GM12878 (cell line): ENCODE data around the gene PI4KA. TPM values are rescaled to one million over a fixed set of nuclear protein-coding genes. Genes with fewer than 3 reads are reported as not detected.
A peak's percentile ranks its signal among the peaks of the same experiment; 100 is the strongest.

Source experiments
- ATAC-seq: fragments of 200-7000 bp; cut with Tn5 transposase; 3 replicates; pipeline ENCODE4 v1.9.1; 2020; ENCODE audit warnings: mild to moderate bottlenecking, moderate library complexity
- Bru-seq: library from RNA; stranded (reverse); fragments of 400-500 nt; gene quantifications from one replicate; lab custom pipeline; 2021; lab: Mats Ljungman, UMichigan
- BruChase-seq, 2 experiments: library from RNA; stranded (reverse); fragments of 400-500 nt; gene quantifications; one replicate each; lab custom pipeline; 2021; lab: Mats Ljungman, UMichigan
- BruUV-seq: library from RNA; stranded (reverse); fragments of 400-500 nt; replicated peaks from 2 replicates; lab custom pipeline; 2021; lab: Mats Ljungman, UMichigan
- CTCF ChIA-PET: fragments of 300-600 bp; sonication (Branson Sonifier 250); formaldehyde crosslinking; extraction: SDS; loops from one replicate; lab custom pipeline; 2021; ENCODE audit warnings: inconsistent platforms; lab: Yijun Ruan, JAX
- POLR2A ChIA-PET: fragments of 350-600 bp; formaldehyde crosslinking; extraction: SDS; loops from one replicate; lab custom pipeline; 2021; ENCODE audit warnings: inconsistent platforms; lab: Charles Lee
- RAD21 ChIA-PET: fragments of 300-600 bp; sonication (Branson Sonifier 250); formaldehyde crosslinking; loops from one replicate; lab custom pipeline; 2023; ENCODE audit warnings: antibody characterized with exemption; ENCODE audit not compliant: unreplicated experiment; lab: Charles Lee
- SMC1A ChIA-PET: fragments of 300-600 bp; sonication (Branson Sonifier 250); formaldehyde crosslinking; loops from one replicate; lab custom pipeline; 2023; ENCODE audit not compliant: unreplicated experiment, uncharacterized antibody; lab: Charles Lee
- DNase-seq: peaks from one replicate; pipeline ENCODE4 v3.0.0-alpha.2; 2011; ENCODE audit warnings: low read depth, low spot score
- FAIRE-seq: peaks from 3 replicates; lab custom pipeline; 2011; peaks lifted over from hg19 to GRCh38; lab: Jason Lieb, UNC
- H2AFZ ChIP-seq: 2 replicates; pipeline ENCODE4 v1.6.0; 2011; ENCODE audit warnings: low read depth, low read length, control low read depth; ENCODE audit not compliant: control insufficient read depth
- H3K27ac ChIP-seq: 2 replicates; pipeline ENCODE4 v1.5.1; 2011; ENCODE audit warnings: control low read depth; ENCODE audit not compliant: control insufficient read depth, insufficient read depth
- H3K27me3 ChIP-seq, 2 experiments: replicated peaks in 1 of 2; 2 replicates each; pipeline versions ENCODE4 v1.6.0 to v1.6.1; 2011; ENCODE audit warnings: low read length in 1 of 2; ENCODE audit not compliant: control insufficient read depth in 2 of 2, insufficient read depth in 2 of 2
- H3K36me3 ChIP-seq, 2 experiments: 2 replicates each; pipeline ENCODE4 v1.5.1; 2011; ENCODE audit warnings: low read length in 1 of 2; ENCODE audit not compliant: control insufficient read depth in 2 of 2, insufficient read depth in 2 of 2
- H3K4me1 ChIP-seq: 2 replicates; pipeline ENCODE4 v1.6.1; 2011; ENCODE audit warnings: mild to moderate bottlenecking, low read length, moderate library complexity, mixed read lengths; ENCODE audit not compliant: control insufficient read depth, insufficient read depth
- H3K4me2 ChIP-seq: 2 replicates; pipeline ENCODE4 v1.6.0; 2011; ENCODE audit warnings: control low read depth; ENCODE audit not compliant: control insufficient read depth, insufficient read depth
- H3K4me3 ChIP-seq: fragments of 200-600 bp; sonication (generic); 2 replicates; pipeline ENCODE4 v1.5.1; 2016
- H3K79me2 ChIP-seq: 2 replicates; pipeline ENCODE4 v1.6.0; 2011; ENCODE audit warnings: low read length; ENCODE audit not compliant: control insufficient read depth, insufficient read depth
- H3K9ac ChIP-seq: 2 replicates; pipeline ENCODE4 v1.8.0; 2011; ENCODE audit warnings: low read length, control low read depth, mixed read lengths; ENCODE audit not compliant: control insufficient read depth, insufficient read depth
- H3K9me3 ChIP-seq: replicated peaks from 3 replicates; pipeline ENCODE4 v1.5.1; 2011; ENCODE audit warnings: mild to moderate bottlenecking, low read length; ENCODE audit not compliant: control insufficient read depth, insufficient read depth
- H4K20me1 ChIP-seq: 2 replicates; pipeline ENCODE4 v1.6.0; 2011; ENCODE audit not compliant: control insufficient read depth, insufficient read depth
- FOXM1 ChIP-seq: IDR thresholded peaks from 2 replicates; pipeline ENCODE4 v1.6.1; 2012; ENCODE audit warnings: low read depth, mild to moderate bottlenecking, inconsistent platforms, low read length, moderate library complexity
- LARP7 ChIP-seq: fragments of 450-650 bp; IDR thresholded peaks from 2 replicates; pipeline ENCODE4 v1.6.1; 2017; ENCODE audit warnings: mild to moderate bottlenecking
- MEF2A ChIP-seq: IDR thresholded peaks from 2 replicates; pipeline ENCODE4 v1.6.1; 2011; ENCODE audit warnings: low read depth, mild to moderate bottlenecking, low read length, moderate library complexity; ENCODE audit not compliant: insufficient read depth
- NFYB ChIP-seq: IDR thresholded peaks from 2 replicates; pipeline ENCODE4 v1.6.1; 2011; ENCODE audit warnings: low read depth, mild to moderate bottlenecking, low read length, improper control_type of control experiment, moderate library complexity; ENCODE audit not compliant: insufficient read depth
- NR2F1 ChIP-seq: fragments of 450-650 bp; conservative IDR thresholded peaks from 2 replicates; pipeline ENCODE4 v1.6.1; 2017; ENCODE audit warnings: mild to moderate bottlenecking
- SUPT20H ChIP-seq: IDR thresholded peaks from 2 replicates; pipeline ENCODE4 v1.6.1; 2011; ENCODE audit warnings: low read depth, mild to moderate bottlenecking, low read length, moderate library complexity, borderline replicate concordance; ENCODE audit not compliant: control insufficient read depth
- TAF1 ChIP-seq: IDR thresholded peaks from 2 replicates; pipeline ENCODE4 v1.6.1; 2011; ENCODE audit warnings: mild to moderate bottlenecking, low read depth, low read length, borderline replicate concordance
- WGBS: methylation state at CpG from one replicate; pipeline ENCODE4 v1.1.6; 2016; ENCODE audit warnings: low lambda C conversion rate; ENCODE audit not compliant: insufficient replicate concordance, insufficient coverage; ENCODE audit errors: missing lambda C conversion rate; 5-methylcytosine and 5-hydroxymethylcytosine counted together
- in situ Hi-C: fragments of 300-500 bp; cut with MboI; formaldehyde crosslinking; loops from 9 replicates; pipeline ENCODE4 v1.14.3; 2018; ENCODE audit warnings: mixed read lengths
- intact Hi-C: fragments of 100-400 bp; cut with micrococcal nuclease; formaldehyde crosslinking; loops from one replicate; pipeline ENCODE4 v1.14.2; 2022; ENCODE audit not compliant: unreplicated experiment
- long read RNA-seq, 2 experiments: library from polyadenylated mRNA; unstranded; transcript quantifications; one replicate each; pipeline ENCODE4 v2.0.0, GENCODE V29; 2019 to 2020
- polyA minus RNA-seq, 3 experiments: library from RNA; depleted of rRNA, polyadenylated mRNA; stranded (reverse); fragments of >200 nt; gene quantifications; 2 replicates each; pipeline ENCODE4 v1.2.3, GENCODE V29; 2011
- polyA plus RNA-seq, 11 experiments: library from polyadenylated mRNA; depleted of rRNA in 4 of 11; unstranded in 6 of 11; stranded (reverse) in 5 of 11; fragments of >200 nt; fragmentation: Nextera tagmentation in 4 of 11; fragmentation: Illumina TruSeq in 1 of 11; extraction: Ambion mirVana in 4 of 11; extraction: Trizol in 1 of 11; gene quantifications; 1 replicate in 1 of 11; 2 replicates in 10 of 11; pipeline versions ENCODE4 v1.2.1 to v1.2.3, GENCODE V29; 2011 to 2016; ENCODE audit warnings: inconsistent platforms in 2 of 11, missing spikeins in 2 of 11, low read depth in 1 of 11
- total RNA-seq, 4 experiments: library from RNA; depleted of rRNA in 3 of 4; stranded (reverse); fragments of >200 nt in 3 of 4; fragmentation: Illumina TruSeq in 1 of 4; extraction: Trizol in 1 of 4; gene quantifications; 2 replicates each; pipeline versions ENCODE4 v1.2.1 to v1.2.3, GENCODE V29; 2013 to 2021
- TF ChIP-seq, protein P1 (sequence below): fragments of 450-650 bp; formaldehyde crosslinking; IDR thresholded peaks from 2 replicates; pipeline ENCODE4 v1.5.0; 2022; ENCODE audit warnings: mild to moderate bottlenecking, missing genetic modification characterization
- TF ChIP-seq, protein P2 (sequence below): fragments of 450-650 bp; IDR thresholded peaks from 2 replicates; pipeline ENCODE4 v1.6.1; 2014; ENCODE audit warnings: mild to moderate bottlenecking

PI4KA gene
- 146 and 160 TPM in 2 replicates for total RNA-seq (2013; cell fraction: nucleolus; rRNA removed)
- total RNA-seq (2014; rRNA removed) (54.8 and 60.9 TPM in 2 replicates), total RNA-seq (2014; rRNA removed; fragmentation: Illumina TruSeq; extraction: Trizol) (20.4 and 28.9 TPM in 2 replicates), total RNA-seq (2021) (69.9 and 78.4 TPM in 2 replicates), polyA plus RNA-seq (2011; rRNA removed) (16.3 and 38.1 TPM in 2 replicates), polyA plus RNA-seq (2014; fragmentation: Illumina TruSeq; extraction: Trizol) (28.0 and 39.7 TPM in 2 replicates), polyA plus RNA-seq (2014; fragmentation: Nextera tagmentation; extraction: Ambion mirVana) (1 to 10 TPM; 4.2 to 6.1 TPM), polyA plus RNA-seq (2014; rRNA removed) (44.6 and 55.3 TPM in 2 replicates), polyA plus RNA-seq (2016; fragmentation: Nextera tagmentation; extraction: Ambion mirVana) (10 to 100 TPM; 45.7 to 49.2 TPM), polyA minus RNA-seq (2011; rRNA and poly(A)+ RNA removed) (73.0 and 92.6 TPM in 2 replicates), Bru-seq, nascent RNA (percentile 66 among the genes with signal in this experiment), BruChase-seq, experiment 1, labeled RNA remaining after a 6-hour chase (percentile 77 among the genes with signal in this experiment), BruChase-seq, experiment 2, labeled RNA remaining after a 2-hour chase (percentile 74 among the genes with signal in this experiment)
- 25.7 TPM for polyA plus RNA-seq (2011; ENCODE audit: low read depth)
- 36.1 and 36.6 TPM in 2 replicates for polyA plus RNA-seq (2011; cell fraction: cytosol; rRNA removed)
- 98.4 and 116 TPM in 2 replicates for polyA plus RNA-seq (2011; cell fraction: nucleus; rRNA removed)
- polyA plus RNA-seq (2012) = 37.0 and 39.2 TPM in 2 replicates
- polyA minus RNA-seq (2011; cell fraction: cytosol; rRNA and poly(A)+ RNA removed) = 25.9 and 32.1 TPM in 2 replicates
- polyA minus RNA-seq (2011; cell fraction: nucleus; rRNA and poly(A)+ RNA removed) = 55.5 and 106 TPM in 2 replicates
- long read RNA-seq, experiment 1, partial matches to known transcripts = 12 of 17 reads
- long read RNA-seq, experiment 1, other reads (novel, unspliced or antisense) = 4 of 17 reads
- long read RNA-seq, experiment 2, partial matches to known transcripts = 21 of 28 reads
- long read RNA-seq, experiment 2, other reads (novel, unspliced or antisense) = 5 of 28 reads

- under 1% methylated on average over 90 of the region's 100 CpGs for WGBS
- ChIA-PET RAD21 (interaction anchor here (1.0 kb wide), 1 partner anchor 70 kb away, joined by 3 read pairs; no protein-coding TSS in a partner anchor), CTCF (interaction anchor here (1.2 kb wide), 1 partner anchor 123 kb away, joined by 3 read pairs; the partner anchor contains the start of gene LZTR1), POLR2A (interaction anchor here (0.5 kb wide), 1 partner anchor 22 kb away, joined by 3 read pairs; no protein-coding TSS in a partner anchor), SMC1A (interaction anchor here (1.1 kb wide), 1 partner anchor 8 kb away, joined by 4 read pairs; no protein-coding TSS in a partner anchor)
- Histone ChIP-seq H3K9ac (peak within 1 kb of the TSS; percentile 90), H3K4me3 (peak within 1 kb of the TSS; percentile 99), H3K79me2 (peaks cover 43% of the 10 kb centered on the region), H3K4me2 (peak within 1 kb of the TSS; percentile 96), H3K36me3 (peaks cover 0 to 2% of the 10 kb centered on the region in 2 experiments; a peak in 2 of 4 replicates), H2AFZ (peak within 1 kb of the TSS; percentile 96), H3K9me3 (no peaks in the 10 kb centered on the region), H3K27me3 (no peaks in the 10 kb centered on the region), H4K20me1 (no peaks in the 10 kb centered on the region), H3K4me1 (peaks cover 6% of the 10 kb centered on the region), H3K27ac (peak within 1 kb of the TSS; percentile 74)
- intact Hi-C loops = no loop called here
- in situ Hi-C loops = no loop called here
- FAIRE-seq (peak; percentile 54), DNase-seq (peak; percentile 90), ATAC-seq (peak; percentile 95)
- BruUV-seq = no TSS peak
- TF ChIP-seq FOXM1 (no peak), MEF2A (no peak), NFYB (no peak), NR2F1 (0 out of 2 replicates have a peak, but pooled peaks have one; percentile 79), SUPT20H (no peak), LARP7 (peak; percentile 84), TAF1 (peak; percentile 68)
- TF ChIP-seq, protein P1, sequence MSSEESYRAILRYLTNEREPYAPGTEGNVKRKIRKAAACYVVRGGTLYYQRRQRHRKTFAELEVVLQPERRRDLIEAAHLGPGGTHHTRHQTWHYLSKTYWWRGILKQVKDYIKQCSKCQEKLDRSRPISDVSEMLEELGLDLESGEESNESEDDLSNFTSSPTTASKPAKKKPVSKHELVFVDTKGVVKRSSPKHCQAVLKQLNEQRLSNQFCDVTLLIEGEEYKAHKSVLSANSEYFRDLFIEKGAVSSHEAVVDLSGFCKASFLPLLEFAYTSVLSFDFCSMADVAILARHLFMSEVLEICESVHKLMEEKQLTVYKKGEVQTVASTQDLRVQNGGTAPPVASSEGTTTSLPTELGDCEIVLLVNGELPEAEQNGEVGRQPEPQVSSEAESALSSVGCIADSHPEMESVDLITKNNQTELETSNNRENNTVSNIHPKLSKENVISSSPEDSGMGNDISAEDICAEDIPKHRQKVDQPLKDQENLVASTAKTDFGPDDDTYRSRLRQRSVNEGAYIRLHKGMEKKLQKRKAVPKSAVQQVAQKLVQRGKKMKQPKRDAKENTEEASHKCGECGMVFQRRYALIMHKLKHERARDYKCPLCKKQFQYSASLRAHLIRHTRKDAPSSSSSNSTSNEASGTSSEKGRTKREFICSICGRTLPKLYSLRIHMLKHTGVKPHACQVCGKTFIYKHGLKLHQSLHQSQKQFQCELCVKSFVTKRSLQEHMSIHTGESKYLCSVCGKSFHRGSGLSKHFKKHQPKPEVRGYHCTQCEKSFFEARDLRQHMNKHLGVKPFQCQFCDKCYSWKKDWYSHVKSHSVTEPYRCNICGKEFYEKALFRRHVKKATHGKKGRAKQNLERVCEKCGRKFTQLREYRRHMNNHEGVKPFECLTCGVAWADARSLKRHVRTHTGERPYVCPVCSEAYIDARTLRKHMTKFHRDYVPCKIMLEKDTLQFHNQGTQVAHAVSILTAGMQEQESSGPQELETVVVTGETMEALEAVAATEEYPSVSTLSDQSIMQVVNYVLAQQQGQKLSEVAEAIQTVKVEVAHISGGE (CRISPR knock-in tag) = no peak
- TF ChIP-seq, protein P2, sequence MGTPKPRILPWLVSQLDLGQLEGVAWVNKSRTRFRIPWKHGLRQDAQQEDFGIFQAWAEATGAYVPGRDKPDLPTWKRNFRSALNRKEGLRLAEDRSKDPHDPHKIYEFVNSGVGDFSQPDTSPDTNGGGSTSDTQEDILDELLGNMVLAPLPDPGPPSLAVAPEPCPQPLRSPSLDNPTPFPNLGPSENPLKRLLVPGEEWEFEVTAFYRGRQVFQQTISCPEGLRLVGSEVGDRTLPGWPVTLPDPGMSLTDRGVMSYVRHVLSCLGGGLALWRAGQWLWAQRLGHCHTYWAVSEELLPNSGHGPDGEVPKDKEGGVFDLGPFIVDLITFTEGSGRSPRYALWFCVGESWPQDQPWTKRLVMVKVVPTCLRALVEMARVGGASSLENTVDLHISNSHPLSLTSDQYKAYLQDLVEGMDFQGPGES = peak; percentile 17; the same call in 1 of the 2 replicates
Observed at GRCh38 chr22:20858615-20859416, at the start of gene PI4KA, which contains the start of gene SNAP29. TSS of gene PI4KA (minus strand) at chr22:20858811. CDS start at chr22:20858725, 86 bp downstream. TSS of gene SNAP29 (plus strand) at chr22:20859007. CDS start at chr22:20859111, 104 bp downstream.
